ENCODE data around the gene CRTAC1.

DNA sequence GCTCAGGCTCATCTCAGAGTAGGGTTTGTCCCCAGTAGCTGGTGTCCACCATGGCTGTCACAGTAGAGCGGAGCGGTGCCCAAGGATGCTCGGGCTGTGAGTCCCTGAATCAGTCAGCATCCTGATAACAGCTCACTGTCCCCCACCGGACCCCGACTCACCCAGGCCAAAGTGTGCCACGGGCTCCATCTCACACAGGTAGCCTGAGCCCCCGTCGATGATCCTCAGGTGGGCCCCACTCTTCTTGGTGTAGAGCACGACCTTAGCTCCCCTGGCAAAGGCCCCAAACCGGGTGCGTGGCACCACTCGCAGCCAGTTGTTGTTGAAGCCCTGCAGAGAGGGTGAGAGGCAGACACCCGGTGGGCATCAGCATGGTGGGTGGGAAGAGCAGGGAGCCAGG is 135.3 kb downstream of the CRTAC1 start:
- TF ChIP-seq, protein P1, sequence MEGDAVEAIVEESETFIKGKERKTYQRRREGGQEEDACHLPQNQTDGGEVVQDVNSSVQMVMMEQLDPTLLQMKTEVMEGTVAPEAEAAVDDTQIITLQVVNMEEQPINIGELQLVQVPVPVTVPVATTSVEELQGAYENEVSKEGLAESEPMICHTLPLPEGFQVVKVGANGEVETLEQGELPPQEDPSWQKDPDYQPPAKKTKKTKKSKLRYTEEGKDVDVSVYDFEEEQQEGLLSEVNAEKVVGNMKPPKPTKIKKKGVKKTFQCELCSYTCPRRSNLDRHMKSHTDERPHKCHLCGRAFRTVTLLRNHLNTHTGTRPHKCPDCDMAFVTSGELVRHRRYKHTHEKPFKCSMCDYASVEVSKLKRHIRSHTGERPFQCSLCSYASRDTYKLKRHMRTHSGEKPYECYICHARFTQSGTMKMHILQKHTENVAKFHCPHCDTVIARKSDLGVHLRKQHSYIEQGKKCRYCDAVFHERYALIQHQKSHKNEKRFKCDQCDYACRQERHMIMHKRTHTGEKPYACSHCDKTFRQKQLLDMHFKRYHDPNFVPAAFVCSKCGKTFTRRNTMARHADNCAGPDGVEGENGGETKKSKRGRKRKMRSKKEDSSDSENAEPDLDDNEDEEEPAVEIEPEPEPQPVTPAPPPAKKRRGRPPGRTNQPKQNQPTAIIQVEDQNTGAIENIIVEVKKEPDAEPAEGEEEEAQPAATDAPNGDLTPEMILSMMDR (conservative IDR thresholded peaks at IDR 0.05; ENCODE audit: low read depth, low read length) = no peak
- TF ChIP-seq EZH2 (IDR thresholded peaks at IDR 0.05; ENCODE audit: borderline replicate concordance, low read depth, low read length, poor library complexity, severe bottlenecking) = no peak
